ENCODE results near the gene EHMT1. TPM values are rescaled to one million over a fixed set of nuclear protein-coding genes. Genes with fewer than 3 reads are reported as not detected.
"Not testable (repeated sequence)": the region's sequence is repeated elsewhere in the genome, so short reads cannot be mapped to it uniquely, and the experiment has no call there.

EHMT1 gene
- total RNA-seq, 1 donor from 2014 or later = 59.9 TPM

- Histone ChIP-seq H3K36me3 (ENCODE audit: control insufficient read depth, insufficient read depth, low read length) (peaks cover 2% of the 10 kb centered on the region), H3K4me3 (ENCODE audit: low read depth, low read length) (no peak overlapping the region), H3K27me3 (ENCODE audit: control insufficient read depth, insufficient read depth, low read length) (no peaks in the 10 kb centered on the region)
- DNase-seq (ENCODE audit: low read depth) = no peak
- TF ChIP-seq CTCF (IDR thresholded peaks at IDR 0.05; ENCODE audit: insufficient read depth, low read length, poor library complexity, severe bottlenecking) = no peak
These were observed 113.4 kb downstream of the EHMT1 start for GRCh38 chr9:137731947-137732813.

GRCh38 chr9:137733429-137733828 lies 114.6 kb downstream of the EHMT1 start:
- DNase-seq (ENCODE audit: low read depth) = no peak
- no peak for TF ChIP-seq CTCF (IDR thresholded peaks at IDR 0.05; ENCODE audit: insufficient read depth, low read length, poor library complexity, severe bottlenecking)
- H3K27me3 ChIP-seq (ENCODE audit: control insufficient read depth, insufficient read depth, low read length) = no peaks in the 10 kb centered on the region
- peaks cover 2% of the 10 kb centered on the region for H3K36me3 ChIP-seq (ENCODE audit: control insufficient read depth, insufficient read depth, low read length)
- H3K4me3 ChIP-seq (ENCODE audit: low read depth, low read length) = no peak overlapping the region

GRCh38 chr9:137734181-137734580 lies 115.4 kb downstream of the EHMT1 start:
- Histone ChIP-seq H3K4me3 (ENCODE audit: low read depth, low read length) (no peak overlapping the region), H3K27me3 (ENCODE audit: control insufficient read depth, insufficient read depth, low read length) (no peaks in the 10 kb centered on the region), H3K36me3 (ENCODE audit: control insufficient read depth, insufficient read depth, low read length) (peaks cover 2% of the 10 kb centered on the region)
- TF ChIP-seq CTCF (IDR thresholded peaks at IDR 0.05; ENCODE audit: insufficient read depth, low read length, poor library complexity, severe bottlenecking) = no peak
- DNase-seq (ENCODE audit: low read depth) = no peak

GRCh38 chr9:137738182-137738696 lies 119.4 kb downstream of the EHMT1 start:
- DNase-seq (ENCODE audit: low read depth); H3K4me3 ChIP-seq (ENCODE audit: low read depth, low read length); H3K36me3 ChIP-seq (ENCODE audit: control insufficient read depth, insufficient read depth, low read length); H3K27me3 ChIP-seq (ENCODE audit: control insufficient read depth, insufficient read depth, low read length): not testable (repeated sequence)

GRCh38 chr9:137738703-137739102 lies 119.9 kb downstream of the EHMT1 start:
- Histone ChIP-seq H3K27me3 (ENCODE audit: control insufficient read depth, insufficient read depth, low read length) (no peaks in the 10 kb centered on the region), H3K36me3 (ENCODE audit: control insufficient read depth, insufficient read depth, low read length) (peaks cover 1% of the 10 kb centered on the region), H3K4me3 (ENCODE audit: low read depth, low read length) (no peak overlapping the region)
- DNase-seq (ENCODE audit: low read depth) = no peak
- no peak for TF ChIP-seq CTCF (IDR thresholded peaks at IDR 0.05; ENCODE audit: insufficient read depth, low read length, poor library complexity, severe bottlenecking)

GRCh38 chr9:137739371-137740309 lies 120.8 kb downstream of the EHMT1 start:
- Histone ChIP-seq H3K27me3 (ENCODE audit: control insufficient read depth, insufficient read depth, low read length) (no peaks in the 10 kb centered on the region), H3K4me3 (ENCODE audit: low read depth, low read length) (no peak overlapping the region), H3K36me3 (ENCODE audit: control insufficient read depth, insufficient read depth, low read length) (peaks cover 1% of the 10 kb centered on the region)
- TF ChIP-seq CTCF (IDR thresholded peaks at IDR 0.05; ENCODE audit: insufficient read depth, low read length, poor library complexity, severe bottlenecking) = no peak
- DNase-seq (ENCODE audit: low read depth) = no peak

Measured in kidney epithelial cell (primary cell).